Hindlimb muscle (tissue), 1 donor: ENCODE data around the gene KIF13A. TPM values are rescaled to one million over a fixed set of nuclear protein-coding genes. Genes with fewer than 3 reads are reported as not detected.
"Not testable (repeated sequence)": the region's sequence is repeated elsewhere in the genome, so short reads cannot be mapped to it uniquely, and the experiment has no call there.

ENCODE experiments used
- DNase-seq: peaks from one replicate; pipeline ENCODE4 v3.0.0-alpha.2; 2013
- polyA plus RNA-seq: library from polyadenylated mRNA; unstranded; fragments of 120-200 nt; gene quantifications from one replicate; pipeline ENCODE4 v1.2.1, GENCODE V29; 2013; ENCODE audit not compliant: insufficient read length

KIF13A gene
- polyA plus RNA-seq, 1 donor, result 42.8 TPM

DNA sequence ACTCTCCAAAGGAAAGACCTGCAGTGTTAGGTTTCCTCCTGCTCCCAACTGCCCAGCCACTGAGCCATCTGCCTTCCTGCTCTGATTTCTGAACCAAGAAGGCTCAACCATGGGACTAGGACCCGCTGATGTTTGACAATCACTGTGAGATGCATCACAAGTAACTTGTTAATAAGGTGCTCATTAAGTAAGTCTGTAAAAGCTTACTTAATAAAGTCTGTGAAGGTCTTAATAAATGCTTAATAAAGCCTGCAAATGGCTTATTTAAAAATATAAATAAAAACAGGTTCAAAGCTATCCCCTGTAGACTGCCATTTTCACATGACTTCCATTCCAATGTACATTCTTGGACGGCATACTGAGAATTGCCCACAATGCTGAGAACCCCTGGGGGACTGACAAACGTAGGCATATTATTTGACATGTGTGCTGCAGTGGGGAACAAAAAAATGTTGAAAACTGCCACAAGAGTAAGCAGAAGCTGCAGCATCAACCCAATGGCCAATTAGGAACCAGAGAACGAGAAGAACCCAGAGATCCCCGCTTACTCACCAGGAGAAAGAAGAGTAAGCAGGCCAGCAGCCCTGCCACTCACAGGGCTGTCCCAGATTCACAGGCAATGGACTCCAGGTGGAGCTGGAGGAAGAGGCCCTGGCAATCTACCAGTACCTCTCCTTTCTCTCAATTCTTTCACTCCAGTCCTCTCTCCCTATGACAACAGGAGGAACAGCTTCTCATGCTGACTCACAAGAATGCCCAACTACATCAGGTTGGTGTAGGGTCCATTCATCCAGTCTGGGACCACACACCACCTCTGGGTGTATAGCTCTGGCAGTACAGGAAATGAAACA is 19.5 kb downstream of the KIF13A start:
- DNase-seq, result no peak

DNA sequence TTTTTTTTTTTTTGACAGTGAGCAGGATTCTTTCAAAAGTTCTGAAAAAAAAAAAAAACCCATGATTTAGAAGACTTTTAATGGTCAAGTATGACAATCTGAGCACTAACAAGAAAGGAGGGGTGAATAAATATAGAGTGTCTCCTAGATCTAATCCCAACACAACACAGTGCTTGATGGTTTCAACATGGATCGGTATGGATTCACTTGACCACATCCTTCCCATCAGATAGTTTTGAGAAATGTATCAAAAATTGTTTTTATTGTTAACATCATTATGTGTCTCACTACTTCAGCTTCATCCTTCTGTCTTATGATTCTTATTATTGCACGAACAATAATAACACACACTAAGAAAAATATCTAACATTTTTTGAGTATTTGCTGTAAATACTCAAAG is 21.0 kb downstream of the KIF13A start:
- no peak for DNase-seq

DNA sequence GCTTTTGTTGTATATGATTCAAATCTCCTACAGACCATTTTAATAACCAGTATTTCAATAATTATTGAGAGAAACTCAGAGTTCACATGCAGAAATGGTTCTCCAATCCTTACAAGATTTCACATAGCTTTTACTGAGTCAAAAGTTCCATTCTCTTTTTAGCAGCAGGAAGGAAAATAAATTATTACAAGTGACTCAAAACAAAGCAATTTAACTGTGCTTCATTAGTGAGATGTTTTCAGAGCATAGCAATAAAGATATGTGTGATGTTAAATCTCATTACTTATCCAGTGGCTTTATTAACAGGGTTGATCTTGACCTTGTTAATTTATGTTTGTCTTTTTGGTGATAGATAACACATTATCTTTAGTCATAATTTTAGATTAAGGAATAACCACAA is 22.0 kb downstream of the KIF13A start:
- no peak for DNase-seq

DNA sequence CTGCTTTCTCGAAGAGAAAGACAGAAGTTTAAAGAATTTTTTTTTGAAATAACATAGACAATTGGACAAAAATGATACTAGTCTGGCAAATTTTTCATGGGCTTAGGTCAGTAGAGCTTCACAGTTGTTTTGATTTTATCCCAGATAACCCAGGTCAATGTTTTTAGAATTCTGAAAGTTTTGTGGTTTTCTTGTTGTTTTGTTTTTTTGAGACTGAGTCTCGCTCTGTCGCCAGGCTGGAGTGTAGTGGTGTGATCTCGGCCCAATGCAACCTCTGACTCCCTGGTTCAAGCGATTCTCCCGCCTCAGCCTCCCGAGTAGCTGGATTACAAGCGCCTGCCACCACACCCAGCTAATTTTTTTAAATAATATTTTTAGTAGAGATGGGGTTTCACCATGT is 22.8 kb downstream of the KIF13A start:
- DNase-seq, result no peak

DNA sequence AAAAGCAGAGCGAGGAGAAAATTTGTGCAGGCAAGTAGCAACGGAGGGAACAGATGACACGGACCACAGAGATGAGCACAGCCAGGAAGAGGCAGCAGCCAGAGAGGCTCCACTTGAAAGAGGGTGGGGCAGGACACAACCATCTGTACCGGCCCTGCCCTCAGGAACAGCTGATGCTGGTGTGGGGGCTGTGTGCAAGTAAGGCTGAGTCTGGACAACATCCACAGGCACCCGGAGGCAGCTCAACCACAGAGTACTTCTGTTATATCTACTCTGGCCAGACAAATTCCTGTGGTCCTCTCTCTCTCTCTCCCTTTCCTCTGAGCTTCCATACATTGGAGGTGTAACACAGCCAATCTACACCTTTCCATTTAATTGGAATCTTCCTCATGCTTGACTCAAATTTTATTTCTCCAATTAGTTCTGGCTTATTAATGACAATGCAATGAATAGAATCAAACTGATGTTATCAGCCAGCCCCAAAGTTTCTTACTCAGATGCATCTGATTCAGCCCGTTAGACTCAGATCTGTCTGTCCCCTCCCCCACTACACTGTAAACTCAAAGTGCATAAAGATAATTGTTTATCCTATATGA is 24.9 kb downstream of the KIF13A start:
- DNase-seq, result no peak

DNA sequence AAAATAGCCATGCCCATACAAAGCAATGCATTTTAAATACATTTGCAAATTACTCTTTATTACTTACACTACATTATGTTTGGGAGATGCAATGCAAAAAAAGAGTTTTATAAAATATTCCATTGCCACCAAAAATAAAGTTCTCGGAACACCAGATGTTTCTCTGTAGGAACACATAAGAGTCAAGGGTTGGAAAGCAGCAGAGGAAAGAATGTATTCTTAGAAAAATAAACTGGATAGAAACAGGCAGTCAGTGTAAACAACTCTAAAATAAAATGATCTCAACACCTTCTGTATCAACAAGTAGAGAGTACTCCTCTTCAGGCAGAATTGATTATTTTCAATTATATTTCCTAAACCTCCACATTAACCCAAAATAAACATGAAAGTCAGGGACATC is 28.1 kb downstream of the KIF13A start:
- no peak for DNase-seq

DNA sequence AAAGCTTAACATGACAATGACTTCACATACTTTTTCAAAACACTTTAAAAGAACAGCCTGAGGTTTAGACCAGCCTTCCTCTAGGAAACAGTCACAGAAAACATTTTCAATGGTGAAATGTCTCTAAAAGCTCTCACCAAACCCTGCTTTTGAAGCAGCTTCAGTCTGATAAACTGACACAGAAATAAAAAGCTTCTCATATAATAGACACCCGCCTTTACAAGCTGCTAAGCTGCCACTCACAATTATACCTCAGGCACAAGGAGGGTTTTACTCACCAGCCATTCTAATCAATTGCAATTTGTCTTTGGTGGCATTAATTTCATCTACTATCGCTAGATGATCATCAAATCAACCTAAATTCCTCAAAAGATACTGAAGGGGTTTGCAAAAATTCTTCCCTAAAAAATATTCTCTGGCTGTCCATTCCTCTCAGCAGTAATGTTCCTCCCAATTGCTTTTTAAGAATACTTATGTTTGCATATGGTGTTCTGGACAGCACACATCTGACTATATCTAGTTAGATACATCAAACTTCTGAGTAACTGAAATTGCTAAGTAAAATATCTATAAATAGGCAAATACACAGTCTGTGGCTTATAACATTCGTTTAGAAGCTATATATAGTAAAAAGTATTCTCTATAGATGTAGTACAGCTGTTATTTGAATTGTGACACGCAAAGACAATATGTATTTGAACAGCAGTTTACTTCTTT is 29.4 kb downstream of the KIF13A start:
- no peak for DNase-seq

DNA sequence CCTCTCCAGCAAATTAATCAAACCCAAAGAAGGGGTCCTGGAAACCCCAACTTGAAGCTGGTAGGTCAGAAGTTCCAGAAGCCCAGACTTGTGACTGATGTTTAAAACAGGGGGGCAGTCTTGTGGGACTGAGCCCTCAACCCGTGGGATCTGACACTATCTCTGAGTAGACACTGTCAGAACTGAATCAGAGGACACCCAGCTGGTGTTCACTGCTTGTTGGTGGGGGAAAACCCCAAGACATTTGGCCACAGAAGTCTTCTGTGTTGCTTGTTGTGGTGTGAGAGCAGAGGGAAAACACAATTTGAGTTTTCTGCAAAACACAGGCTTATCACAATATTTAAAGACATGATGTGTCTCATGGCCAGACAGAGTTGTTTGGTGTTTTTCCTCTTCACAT is 29.9 kb downstream of the KIF13A start:
- DNase-seq, result no peak

DNA sequence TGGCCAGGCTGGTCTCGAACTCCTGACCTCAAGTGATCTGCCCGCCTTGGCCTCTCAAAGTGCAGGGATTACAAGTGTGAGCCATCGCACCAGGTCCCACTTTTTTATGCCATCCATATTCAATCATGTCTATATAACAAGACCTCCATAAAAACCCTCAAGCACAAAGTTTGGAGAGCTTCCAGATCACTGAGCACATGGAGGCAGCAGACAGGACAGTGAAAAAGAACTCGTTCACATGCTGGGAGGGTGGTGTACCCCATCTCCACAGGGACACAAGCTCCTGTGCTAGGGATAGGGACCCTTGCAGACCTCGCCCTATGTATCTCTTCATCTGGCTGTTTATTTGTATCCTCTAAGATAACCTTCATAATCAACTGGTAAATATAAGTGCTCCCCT is 30.3 kb downstream of the KIF13A start:
- DNase-seq, result no peak

DNA sequence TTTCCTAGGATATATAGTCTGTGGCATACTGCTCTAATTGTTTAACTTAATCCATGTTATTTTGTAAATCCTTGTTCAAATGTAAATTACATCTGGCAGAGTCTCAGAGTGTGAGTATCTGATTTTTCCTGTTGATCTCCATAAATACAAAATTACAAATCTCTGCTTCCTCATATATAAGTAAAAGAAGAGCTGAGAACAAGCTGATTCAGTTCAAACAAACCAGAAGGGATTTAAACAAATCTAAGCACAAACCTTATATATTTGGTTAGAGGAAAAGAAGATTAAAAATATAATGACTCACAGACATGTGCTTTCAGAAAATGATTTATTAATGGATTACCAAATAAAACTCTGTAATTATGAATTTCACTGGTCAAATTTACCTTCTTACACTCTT is 37.3 kb downstream of the KIF13A start:
- DNase-seq, result no peak

DNA sequence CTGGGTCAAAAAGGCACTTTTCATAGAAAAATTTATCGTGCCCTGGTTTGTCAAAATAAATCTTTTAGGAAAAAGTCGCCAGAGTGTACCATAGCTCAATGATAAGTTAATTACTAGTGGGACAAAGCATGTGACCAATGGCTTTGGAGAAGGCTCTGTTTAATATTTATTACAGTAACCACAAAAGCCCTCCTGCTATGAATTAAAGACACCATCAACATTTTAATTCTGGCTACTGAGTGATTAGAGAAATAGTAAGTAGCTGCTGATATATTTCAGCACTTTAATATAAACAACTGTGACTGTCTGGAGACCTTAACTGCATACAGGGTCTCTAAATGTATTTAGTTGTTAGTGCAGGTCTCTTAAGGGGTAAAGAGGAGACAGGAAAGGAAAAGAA is 38.3 kb downstream of the KIF13A start:
- no peak for DNase-seq

DNA sequence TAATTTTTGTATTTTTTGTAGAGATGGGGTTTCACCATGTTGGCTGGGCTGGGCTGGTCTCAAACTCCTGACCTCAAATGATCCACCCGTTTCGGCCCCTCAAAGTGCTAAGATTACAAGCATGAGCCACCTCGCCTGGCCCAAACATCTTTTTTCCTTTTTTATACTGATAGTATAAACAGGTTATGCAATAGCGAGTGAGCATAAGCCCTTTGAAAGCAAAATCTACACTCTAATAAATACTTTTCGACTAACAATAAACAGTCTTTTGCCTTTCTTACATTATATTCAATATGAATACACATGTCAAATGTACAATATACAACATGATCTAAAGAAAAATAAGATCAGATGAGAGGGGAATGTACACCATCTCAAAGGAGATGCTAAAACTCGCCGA is 38.7 kb downstream of the KIF13A start:
- DNase-seq, result no peak

DNA sequence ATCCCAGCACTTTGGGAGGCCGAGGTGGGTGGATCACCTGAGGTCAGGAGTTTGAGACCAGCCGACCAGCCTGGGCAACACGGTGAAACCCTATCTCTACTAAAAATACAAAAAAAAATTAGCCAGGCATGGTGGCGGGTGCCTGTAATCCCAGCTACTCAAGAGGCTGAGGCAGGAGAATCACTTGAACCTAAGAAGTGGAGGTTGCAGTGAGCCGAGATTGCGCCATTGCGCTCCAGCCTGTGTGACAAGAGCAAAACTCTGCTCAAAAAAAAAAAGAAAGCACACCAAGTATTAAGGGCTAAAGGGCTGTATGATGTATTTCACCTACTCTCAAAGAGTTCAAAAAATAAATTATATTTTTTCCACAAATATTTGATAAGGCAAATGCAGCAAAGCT is 39.9 kb downstream of the KIF13A start:
- DNase-seq, result not testable (repeated sequence)

DNA sequence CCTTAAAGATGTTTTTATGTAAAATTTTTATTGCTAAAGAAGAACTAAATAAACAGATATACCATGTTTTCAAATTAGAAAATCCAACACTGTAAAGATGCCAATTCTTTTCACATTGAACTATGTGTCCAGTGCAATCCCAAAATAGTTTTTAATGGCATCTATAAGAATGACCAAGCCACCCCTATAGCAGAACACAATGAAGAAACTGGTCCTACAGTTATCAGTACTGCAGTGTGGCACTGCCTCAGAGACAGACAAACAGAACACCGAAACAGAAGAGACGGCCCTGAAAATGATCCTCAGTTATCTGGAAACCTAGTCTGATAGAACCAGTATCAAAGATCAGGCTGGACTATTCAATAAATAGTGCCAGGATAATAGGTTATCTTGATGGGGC is 41.9 kb downstream of the KIF13A start:
- no peak for DNase-seq

DNA sequence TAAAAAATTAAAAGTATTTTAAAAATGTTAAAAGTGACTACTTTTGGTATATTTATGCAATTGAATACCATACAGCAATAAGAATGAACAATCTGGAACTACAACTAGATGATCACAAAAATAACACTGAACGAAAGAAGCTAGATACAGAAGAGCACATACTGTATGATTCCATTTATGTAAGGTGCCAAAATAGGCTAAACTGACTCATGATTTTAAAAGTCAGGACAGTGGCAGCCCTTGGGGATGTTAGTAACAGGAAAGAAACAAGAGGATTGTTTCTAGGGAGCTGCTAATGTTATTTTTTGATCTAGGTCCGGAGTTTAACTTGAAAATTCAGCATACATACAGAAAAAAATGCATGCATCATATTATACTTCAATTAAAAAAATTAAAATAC is 42.3 kb downstream of the KIF13A start:
- no peak for DNase-seq

DNA sequence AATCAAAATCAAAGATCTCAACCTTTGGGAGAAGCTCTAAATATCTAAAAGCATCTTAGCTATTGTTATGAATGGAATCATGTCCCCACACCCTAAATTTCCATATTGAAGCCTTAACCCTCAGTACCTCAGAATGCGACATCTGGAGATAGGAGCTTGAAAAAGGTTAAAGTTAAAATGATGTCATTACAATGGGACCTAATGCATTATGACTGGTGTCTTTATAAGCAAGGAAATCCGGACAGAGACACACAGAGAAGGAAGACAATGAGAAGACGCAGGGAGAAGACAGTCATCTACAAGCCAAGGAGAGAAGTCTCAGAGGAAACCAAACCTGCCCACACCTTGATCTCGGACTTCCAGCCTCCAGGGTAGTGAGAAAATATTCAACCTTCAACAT is 46.1 kb downstream of the KIF13A start:
- no peak for DNase-seq

DNA sequence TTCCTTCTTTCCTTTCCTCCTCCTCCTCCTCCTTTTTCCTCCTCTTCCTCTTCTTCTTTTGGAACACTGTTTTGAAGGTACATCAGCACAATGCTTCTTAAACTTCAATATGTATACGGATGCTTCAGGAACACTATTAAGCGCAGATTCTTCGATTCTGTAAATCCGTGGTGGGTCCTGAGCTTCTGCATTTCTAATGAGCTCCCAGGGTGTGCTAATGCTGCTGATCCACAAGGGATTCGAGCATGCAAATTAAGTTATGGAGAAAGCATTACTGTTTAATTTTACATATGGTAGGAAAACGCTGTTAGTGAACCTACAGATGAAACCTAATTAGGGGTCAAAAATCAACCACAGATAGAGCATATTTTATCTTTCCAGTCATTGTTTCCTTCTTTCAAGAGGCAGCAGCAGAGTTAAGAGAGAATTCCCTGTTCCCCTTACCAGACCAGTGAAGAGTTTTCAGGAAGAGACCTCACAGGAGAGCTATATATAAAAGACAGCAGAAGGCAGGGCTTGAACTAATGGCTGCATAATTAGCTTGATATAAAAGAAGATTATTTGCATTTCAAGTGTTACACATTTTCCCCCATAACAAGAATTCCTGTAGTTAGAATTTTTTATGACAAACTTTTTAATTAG is 47.2 kb downstream of the KIF13A start:
- DNase-seq, result no peak

DNA sequence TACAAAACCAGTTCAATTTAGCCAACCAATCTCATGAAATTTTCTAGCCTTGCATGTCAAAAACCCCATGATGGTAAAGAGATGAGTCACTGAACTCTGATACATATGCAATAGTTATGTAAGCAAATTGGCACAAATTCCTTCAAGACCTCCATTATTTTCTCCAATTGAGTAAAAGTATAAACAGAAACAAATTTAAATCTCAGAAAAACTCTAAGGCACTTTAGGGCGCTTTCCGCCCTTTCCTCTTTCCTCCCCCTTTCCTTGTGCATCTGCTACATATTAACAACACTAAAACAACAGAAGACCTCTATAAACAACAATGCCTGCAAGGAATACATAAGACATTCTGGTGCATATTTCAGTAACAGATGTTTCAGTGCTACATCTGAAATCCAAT is 48.5 kb downstream of the KIF13A start:
- DNase-seq, result no peak

DNA sequence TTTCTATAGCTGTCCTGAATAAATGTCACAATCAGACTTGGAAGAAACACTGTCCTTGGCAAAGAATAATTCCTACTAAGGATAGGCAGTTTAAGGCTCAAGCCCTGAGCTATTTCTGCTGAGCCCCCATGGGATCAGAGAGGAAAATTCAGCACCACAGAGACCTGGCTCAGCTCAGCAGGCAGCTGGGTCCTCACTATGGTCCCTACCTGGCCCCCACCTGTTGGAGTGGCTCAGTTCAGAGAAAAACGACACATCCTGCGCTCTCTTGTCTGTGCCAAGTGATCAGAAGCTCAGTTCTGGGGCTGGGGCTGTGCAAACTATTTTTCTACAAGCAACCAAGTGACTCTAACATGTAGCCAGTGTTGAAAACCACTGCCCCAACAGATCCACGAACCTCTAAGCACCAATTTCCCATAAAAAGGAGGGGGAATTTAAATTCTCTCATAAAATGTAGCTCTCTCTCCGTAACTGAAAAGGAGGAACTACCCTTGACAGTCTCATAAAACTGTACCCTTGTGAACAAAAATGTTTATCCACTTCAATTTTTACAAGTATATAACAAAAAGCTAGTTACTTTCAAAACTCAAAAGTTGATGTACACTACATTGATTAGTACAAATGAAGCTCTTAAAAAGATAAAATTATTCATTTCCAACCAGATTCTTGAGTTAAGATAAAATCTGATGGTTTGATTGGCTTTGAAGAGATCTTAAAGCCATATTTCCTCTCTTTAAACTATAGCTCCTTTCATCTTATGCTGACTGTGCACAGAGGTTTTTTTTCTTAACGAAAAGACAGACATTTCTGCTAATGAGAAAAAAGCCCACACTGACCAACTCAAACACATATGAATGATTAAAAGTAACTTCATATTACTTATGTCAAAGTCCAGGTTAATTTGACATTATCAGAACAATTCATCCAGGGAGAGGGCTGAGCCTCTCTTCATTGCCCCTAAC is 52.0 kb downstream of the KIF13A start:
- no peak for DNase-seq

DNA sequence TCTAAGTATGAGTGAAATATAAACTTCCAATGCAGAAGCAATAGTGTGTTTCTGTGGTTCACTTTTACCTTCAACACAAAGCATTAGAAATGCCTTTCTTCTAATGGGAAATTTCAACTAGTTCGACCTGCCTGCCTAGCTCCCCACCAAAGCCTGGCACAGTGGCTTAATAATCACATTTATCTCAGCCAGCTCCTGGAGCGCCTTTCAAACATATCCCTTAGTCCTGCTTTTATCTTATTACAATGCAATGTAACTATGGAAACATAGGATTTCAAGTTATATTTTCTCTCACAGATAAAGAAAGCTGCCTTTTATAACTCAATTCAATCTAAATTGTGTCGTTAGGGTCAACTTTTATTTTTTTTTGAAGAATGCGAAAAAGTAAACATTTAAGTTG is 53.7 kb downstream of the KIF13A start:
- no peak for DNase-seq

DNA sequence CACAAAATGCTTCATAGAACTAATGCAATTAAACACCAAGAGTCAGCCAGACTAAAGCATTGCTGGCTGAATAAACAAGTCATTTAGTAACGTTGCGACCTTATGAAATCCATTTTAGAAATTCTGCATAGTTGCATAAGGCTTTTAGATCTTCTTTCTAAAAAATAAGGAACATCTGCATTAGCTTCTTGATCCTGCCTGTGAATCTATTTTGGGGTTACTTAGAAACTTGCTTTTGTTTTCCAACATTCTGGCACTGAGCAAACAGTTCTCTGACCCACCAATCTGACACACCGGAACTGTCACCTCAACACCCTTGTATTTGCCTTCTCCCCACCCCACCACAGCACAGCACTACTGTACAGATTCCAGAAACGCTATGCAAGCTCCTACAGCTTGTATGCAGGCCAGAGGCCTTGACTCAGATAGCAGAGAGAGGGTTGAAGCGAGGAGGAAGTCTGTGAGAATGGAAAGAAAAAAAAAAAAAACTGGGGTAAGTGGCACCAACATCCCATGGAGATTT is 55.0 kb downstream of the KIF13A start:
- DNase-seq, result peak; percentile 75

DNA sequence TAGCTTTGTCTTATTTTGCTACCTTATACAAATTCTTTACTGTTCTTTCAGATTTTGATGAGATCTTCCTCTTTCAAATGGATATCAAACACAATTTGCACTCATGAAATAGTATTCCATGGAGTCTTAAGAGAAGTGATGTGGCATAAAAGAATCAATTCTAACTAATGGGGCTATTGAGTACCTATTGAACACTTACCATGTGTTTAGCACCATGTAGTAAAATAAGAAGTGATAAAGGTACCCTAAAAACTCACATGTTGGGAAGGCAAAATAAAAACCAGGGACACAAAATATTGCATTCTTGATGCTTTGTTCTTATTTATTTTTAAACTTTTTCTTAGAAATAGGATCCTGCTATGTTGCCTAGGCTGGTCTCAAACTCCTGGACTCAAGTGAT is 56.2 kb downstream of the KIF13A start:
- DNase-seq, result no peak
